ENCODE results near the gene SARM1. TPM values are rescaled to one million over a fixed set of nuclear protein-coding genes. Genes with fewer than 3 reads are reported as not detected.

SARM1 gene
- polyA plus RNA-seq, 1 donor from 2014 or later: 21.6 TPM

Other genes starting within 250 kb of the SARM1 start
- gene TMEM97, start 52.5 kb upstream of the SARM1 start, polyA plus RNA-seq: 16.9 and 19.0 TPM in 2 replicates
- gene IFT20, start 36.2 kb upstream of the SARM1 start, polyA plus RNA-seq: 194 and 213 TPM in 2 replicates
- gene TNFAIP1, start 35.9 kb upstream of the SARM1 start, polyA plus RNA-seq: 40.4 and 40.8 TPM in 2 replicates
- gene POLDIP2, start 14.2 kb upstream of the SARM1 start, polyA plus RNA-seq: 75.4 and 84.0 TPM in 2 replicates
- gene SEBOX, start 6.5 kb upstream of the SARM1 start, polyA plus RNA-seq: not detected in 2 replicates
- gene VTN, start 1.4 kb upstream of the SARM1 start, polyA plus RNA-seq: 1.2 and 1.5 TPM in 2 replicates
- gene SLC46A1, start 34.5 kb downstream of the SARM1 start, polyA plus RNA-seq: 12.3 and 15.3 TPM in 2 replicates
- not detected in 2 replicates for gene SLC13A2, start 102.0 kb downstream of the SARM1 start, polyA plus RNA-seq
- not detected in 2 replicates for gene FOXN1, start 134.7 kb downstream of the SARM1 start, polyA plus RNA-seq
- gene UNC119, start 180.9 kb downstream of the SARM1 start, polyA plus RNA-seq: 218 and 231 TPM in 2 replicates
- gene PIGS, start 199.8 kb downstream of the SARM1 start, polyA plus RNA-seq: 37.6 and 58.5 TPM in 2 replicates
- gene ALDOC, start 205.2 kb downstream of the SARM1 start, polyA plus RNA-seq: 3.6 and 4.0 TPM in 2 replicates
- 19.9 and 21.2 TPM in 2 replicates for gene SPAG5, start 227.3 kb downstream of the SARM1 start, polyA plus RNA-seq
- gene RSKR, start 242.5 kb downstream of the SARM1 start, polyA plus RNA-seq: 45.7 and 47.5 TPM in 2 replicates